Muscle of leg (tissue), 11 donors: ENCODE results near the gene TACC2. TPM values are rescaled to one million over a fixed set of nuclear protein-coding genes. Genes with fewer than 3 reads are reported as not detected.
"Not testable (repeated sequence)": the region's sequence is repeated elsewhere in the genome, so short reads cannot be mapped to it uniquely, and the experiment has no call there.

Source experiments
- DNase-seq: peaks from one replicate; pipeline ENCODE4 v3.0.0; 2013
- H3K27ac ChIP-seq: one replicate; pipeline ENCODE4 v1.5.1; 2013; ENCODE audit warnings: mild to moderate bottlenecking, low read length, control low read depth
- H3K27me3 ChIP-seq: one replicate; pipeline ENCODE4 v1.6.1; 2013; ENCODE audit warnings: low read length; ENCODE audit not compliant: control insufficient read depth, insufficient read depth
- H3K36me3 ChIP-seq: one replicate; pipeline ENCODE4 v1.6.1; 2013; ENCODE audit warnings: low read length; ENCODE audit not compliant: control insufficient read depth, insufficient read depth
- H3K4me1 ChIP-seq: one replicate; pipeline ENCODE4 v1.6.1; 2013; ENCODE audit warnings: low read length; ENCODE audit not compliant: control insufficient read depth, insufficient read depth
- H3K4me3 ChIP-seq: one replicate; pipeline ENCODE4 v1.5.1; 2013; ENCODE audit warnings: low read length, control low read depth
- H3K9me3 ChIP-seq: replicated peaks from 2 replicates; pipeline ENCODE4 v1.6.1; 2013; ENCODE audit warnings: low read depth, low read length; ENCODE audit not compliant: control insufficient read depth
- WGBS: methylation state at CpG from one replicate; pipeline ENCODE4 v1.1.5; 2013; ENCODE audit warnings: missing lambda C conversion rate; ENCODE audit not compliant: insufficient coverage; 5-methylcytosine and 5-hydroxymethylcytosine counted together
- polyA plus RNA-seq, 8 donors: library from polyadenylated mRNA; unstranded; fragments of 120-200 nt; gene quantifications; one replicate each; pipeline versions ENCODE4 v1.2.1 to v1.2.3, GENCODE V29; 2013; ENCODE audit warnings: inconsistent platforms in 1 of 8, low replicate concordance in 1 of 8; ENCODE audit not compliant: insufficient read length in 8 of 8, insufficient read depth in 1 of 8
- total RNA-seq: library from RNA; stranded (reverse); fragments of 120-200 nt; gene quantifications from one replicate; pipeline ENCODE4 v1.2.4, GENCODE V29; 2013

TACC2 gene
- total and polyA plus RNA-seq, 9 donors: 53.6 to 132 (median 104) TPM

- peak overlapping the region; percentile 71 for H3K27ac ChIP-seq
- peaks cover 7% of the 10 kb centered on the region for H3K27me3 ChIP-seq
- peak; percentile 82 for DNase-seq
- H3K4me3 ChIP-seq: no peak overlapping the region
- H3K9me3 ChIP-seq: no peaks in the 10 kb centered on the region
- WGBS: 71% methylated on average over 6 of the region's 9 CpGs
- H3K36me3 ChIP-seq: peaks cover 8% of the 10 kb centered on the region
- H3K4me1 ChIP-seq: peaks cover 39% of the 10 kb centered on the region
Observed at GRCh38 chr10:122089311-122090017, 100.5 kb downstream of the TACC2 start.

- Histone ChIP-seq H3K9me3 (no peaks in the 10 kb centered on the region), H3K27me3 (no peaks in the 10 kb centered on the region), H3K36me3 (peaks cover 3% of the 10 kb centered on the region), H3K4me1 (peaks cover 27% of the 10 kb centered on the region), H3K4me3 (no peak overlapping the region), H3K27ac (no peak overlapping the region)
- no peak for DNase-seq
- 94% methylated on average over 3 of the region's 6 CpGs for WGBS
Observed at GRCh38 chr10:122091722-122092121, 102.8 kb downstream of the TACC2 start.

GRCh38 chr10:122093076-122093475 is 104.1 kb downstream of the TACC2 start:
- Histone ChIP-seq H3K27me3 (no peaks in the 10 kb centered on the region), H3K4me1 (peaks cover 18% of the 10 kb centered on the region), H3K27ac (no peak overlapping the region), H3K4me3 (no peak overlapping the region), H3K36me3 (peaks cover 3% of the 10 kb centered on the region), H3K9me3 (no peaks in the 10 kb centered on the region)
- WGBS: no CpG with 5 or more reads among the region's 3 CpGs
- DNase-seq: peak; percentile 54

- H3K27ac ChIP-seq, H3K4me3 ChIP-seq, H3K36me3 ChIP-seq, H3K9me3 ChIP-seq, H3K27me3 ChIP-seq, DNase-seq: not testable (repeated sequence)
- peaks cover 25% of the 10 kb centered on the region for H3K4me1 ChIP-seq
- 81% methylated on average over 9 of the region's 11 CpGs for WGBS
Observed at GRCh38 chr10:122096181-122096580, 107.2 kb downstream of the TACC2 start.

- H3K27ac ChIP-seq: no peak overlapping the region
- DNase-seq: peak; percentile 83
- 40% methylated on average over 3 of the region's 3 CpGs for WGBS
Observed at GRCh38 chr10:122096705-122097104, 107.7 kb downstream of the TACC2 start.

GRCh38 chr10:122097935-122098334 is 109.0 kb downstream of the TACC2 start:
- H3K4me3 ChIP-seq: no peak overlapping the region
- no peaks in the 10 kb centered on the region for H3K36me3 ChIP-seq
- H3K4me1 ChIP-seq: peaks cover 25% of the 10 kb centered on the region
- H3K9me3 ChIP-seq: no peaks in the 10 kb centered on the region
- no peaks in the 10 kb centered on the region for H3K27me3 ChIP-seq
- DNase-seq: no peak
- H3K27ac ChIP-seq: no peak overlapping the region
- 91% methylated on average over 7 of the region's 7 CpGs for WGBS

More at GRCh38 chr10:122096705-122097104, 107.7 kb downstream of the TACC2 start:
- H3K4me1 ChIP-seq: peaks cover 25% of the 10 kb centered on the region
- H3K27me3 ChIP-seq: no peaks in the 10 kb centered on the region
- no peaks in the 10 kb centered on the region for H3K9me3 ChIP-seq
- H3K4me3 ChIP-seq: no peak overlapping the region
- no peaks in the 10 kb centered on the region for H3K36me3 ChIP-seq

GRCh38 chr10:122098924-122099323 is 110.0 kb downstream of the TACC2 start:
- no peak overlapping the region for H3K4me3 ChIP-seq
- H3K27me3 ChIP-seq: no peaks in the 10 kb centered on the region
- no peaks in the 10 kb centered on the region for H3K9me3 ChIP-seq
- H3K36me3 ChIP-seq: peaks cover 2% of the 10 kb centered on the region
- peak; percentile 81 for DNase-seq
- H3K4me1 ChIP-seq: peaks cover 23% of the 10 kb centered on the region
- no peak overlapping the region for H3K27ac ChIP-seq
- 24% methylated on average over 8 of the region's 8 CpGs for WGBS

- no peak overlapping the region for H3K27ac ChIP-seq
- no peaks in the 10 kb centered on the region for H3K9me3 ChIP-seq
- no peak overlapping the region for H3K4me3 ChIP-seq
- peaks cover 23% of the 10 kb centered on the region for H3K4me1 ChIP-seq
- no peak for DNase-seq
- H3K27me3 ChIP-seq: no peaks in the 10 kb centered on the region
- H3K36me3 ChIP-seq: peaks cover 2% of the 10 kb centered on the region
- 50% methylated on average over 1 of the region's 2 CpGs for WGBS
Observed at GRCh38 chr10:122099562-122099961, 110.6 kb downstream of the TACC2 start.

GRCh38 chr10:122102146-122102868 is 113.3 kb downstream of the TACC2 start:
- 82% methylated on average over 8 of the region's 15 CpGs for WGBS
- no peak for DNase-seq
- no peaks in the 10 kb centered on the region for H3K9me3 ChIP-seq
- no peaks in the 10 kb centered on the region for H3K27me3 ChIP-seq
- H3K4me1 ChIP-seq: peaks cover 17% of the 10 kb centered on the region
- peaks cover 2% of the 10 kb centered on the region for H3K36me3 ChIP-seq
- H3K27ac ChIP-seq: no peak overlapping the region
- no peak overlapping the region for H3K4me3 ChIP-seq

GRCh38 chr10:122102869-122103525 is 114.0 kb downstream of the TACC2 start:
- Histone ChIP-seq H3K36me3 (peaks cover 2% of the 10 kb centered on the region), H3K4me1 (peaks cover 16% of the 10 kb centered on the region), H3K27me3 (no peaks in the 10 kb centered on the region), H3K27ac (no peak overlapping the region), H3K4me3 (no peak overlapping the region), H3K9me3 (no peaks in the 10 kb centered on the region)
- WGBS: 83% methylated on average over 1 of the region's 3 CpGs
- DNase-seq: no peak
